NCI-H2227 treated with DMSO at 0.1 percent for 48 hours (cell line): ENCODE results near the gene CCDC124.
A peak's percentile ranks its signal among the peaks of the same experiment; 100 is the strongest.

Experiments used
- DNase-seq: peaks from one replicate; lab custom pipeline; 2025; lab: John Stamatoyannopoulos, UW

CCDC124 gene

GRCh38 chr19:17936379-17936778 is 3.6 kb downstream of the CCDC124 start:
- no peak for DNase-seq

GRCh38 chr19:17937371-17937900 is 4.6 kb downstream of the CCDC124 start:
- no peak for DNase-seq

DNA sequence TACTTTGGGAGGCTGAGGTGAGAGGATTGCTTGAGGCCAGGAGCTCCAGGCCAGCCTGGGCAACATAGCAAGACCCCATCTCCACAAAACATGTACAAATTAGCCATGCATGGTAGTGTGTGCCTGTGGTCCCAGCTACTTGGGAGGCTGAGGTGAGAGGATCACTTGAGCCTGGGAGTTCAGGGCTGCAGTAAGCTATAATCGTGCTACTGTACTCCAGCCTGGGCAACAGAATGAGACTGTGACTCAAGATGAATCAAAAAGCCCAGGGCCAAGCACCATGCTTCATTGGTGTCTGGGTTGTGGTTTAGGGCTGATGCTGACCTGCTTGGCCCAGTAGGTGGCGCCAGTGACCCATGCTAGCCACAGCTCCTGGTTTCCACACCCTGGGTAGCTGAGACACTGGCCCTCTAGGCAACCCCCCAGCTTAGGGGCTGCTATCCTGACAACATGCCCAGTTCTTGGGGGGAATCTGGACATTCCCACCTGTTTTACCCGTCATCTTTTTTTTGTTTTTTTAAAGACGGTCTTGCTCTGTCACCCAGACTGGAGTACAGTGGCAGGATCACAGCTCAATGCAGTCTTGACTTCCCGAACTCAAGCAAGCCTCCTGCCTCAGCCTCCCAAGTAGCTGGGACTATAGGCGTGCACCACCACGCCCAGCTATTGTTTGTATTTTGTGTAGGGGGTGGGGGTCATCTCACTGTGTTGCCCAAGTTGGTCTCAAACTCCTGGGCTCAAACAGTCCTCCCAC is 5.5 kb downstream of the CCDC124 start:
- DNase-seq = peak; percentile 35

- DNase-seq = no peak
Measured at GRCh38 chr19:17942181-17942580, 9.4 kb downstream of the CCDC124 start.

- no peak for DNase-seq
Measured at GRCh38 chr19:17942582-17943273, 9.9 kb downstream of the CCDC124 start.

DNA sequence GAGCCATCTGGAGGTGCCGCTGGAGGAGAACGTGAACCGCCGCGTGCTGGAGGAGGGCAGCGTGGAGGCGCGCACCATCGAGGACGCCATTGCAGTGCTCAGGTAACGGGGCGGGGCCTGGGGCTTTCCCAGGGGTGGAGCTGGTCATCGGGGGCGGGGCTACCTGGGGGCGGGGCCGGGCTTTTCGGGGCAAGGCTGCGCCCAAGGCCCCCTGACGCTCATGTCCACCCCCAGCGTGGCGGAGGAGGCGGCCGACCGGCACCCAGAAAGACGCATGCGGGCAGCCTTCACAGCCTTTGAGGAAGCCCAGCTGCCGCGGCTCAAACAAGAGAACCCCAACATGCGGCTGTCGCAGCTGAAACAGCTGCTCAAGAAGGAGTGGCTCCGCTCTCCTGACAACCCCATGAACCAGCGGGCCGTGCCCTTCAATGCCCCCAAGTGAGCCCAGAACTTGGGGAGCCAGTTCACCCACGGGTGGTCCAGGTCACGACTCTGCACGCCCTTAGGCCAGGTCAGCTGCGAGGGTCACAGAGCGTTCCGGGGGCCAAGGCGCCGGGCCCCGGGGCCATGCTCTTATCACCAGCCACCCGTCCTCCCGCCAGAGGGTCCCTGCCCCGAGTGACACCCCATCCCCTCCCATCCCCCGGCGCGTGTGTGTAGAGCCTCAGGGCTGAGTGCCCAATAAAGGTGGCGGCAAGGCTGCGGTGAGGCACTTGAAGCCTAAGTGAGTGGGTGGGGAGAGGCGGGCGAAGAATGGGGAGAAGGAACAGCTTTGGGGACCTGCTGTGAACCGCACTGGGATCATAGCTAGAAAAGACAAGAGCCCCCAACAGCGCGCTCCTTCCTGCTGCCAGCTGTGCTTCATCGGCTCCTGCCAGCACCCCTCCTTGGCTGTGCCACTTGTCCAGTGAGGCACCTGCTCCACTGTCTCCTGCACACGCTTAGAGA is 10.7 kb downstream of the CCDC124 start:
- no peak for DNase-seq

DNA sequence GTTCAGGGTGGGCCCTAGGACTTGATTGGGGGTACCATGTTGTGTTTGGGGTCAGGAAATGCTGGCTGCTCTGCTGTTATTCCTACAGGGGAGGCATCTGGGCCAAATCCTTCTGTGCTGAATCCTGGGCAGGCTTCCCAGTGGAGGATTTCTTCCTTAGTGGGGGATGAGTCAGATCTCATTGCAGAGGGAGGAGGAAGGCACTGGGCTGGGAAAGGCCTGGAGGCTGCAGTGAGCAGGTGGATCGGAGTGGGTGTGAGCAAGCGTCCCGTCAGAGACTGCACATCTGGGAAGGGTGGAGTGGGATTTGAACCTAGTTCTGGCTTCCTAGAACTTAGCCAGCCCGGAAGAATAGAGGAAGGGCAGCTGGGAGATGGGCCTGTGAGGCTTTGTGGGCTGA is 11.5 kb downstream of the CCDC124 start:
- no peak for DNase-seq

GRCh38 chr19:17946965-17947784 is 14.4 kb downstream of the CCDC124 start:
- no peak for DNase-seq

DNA sequence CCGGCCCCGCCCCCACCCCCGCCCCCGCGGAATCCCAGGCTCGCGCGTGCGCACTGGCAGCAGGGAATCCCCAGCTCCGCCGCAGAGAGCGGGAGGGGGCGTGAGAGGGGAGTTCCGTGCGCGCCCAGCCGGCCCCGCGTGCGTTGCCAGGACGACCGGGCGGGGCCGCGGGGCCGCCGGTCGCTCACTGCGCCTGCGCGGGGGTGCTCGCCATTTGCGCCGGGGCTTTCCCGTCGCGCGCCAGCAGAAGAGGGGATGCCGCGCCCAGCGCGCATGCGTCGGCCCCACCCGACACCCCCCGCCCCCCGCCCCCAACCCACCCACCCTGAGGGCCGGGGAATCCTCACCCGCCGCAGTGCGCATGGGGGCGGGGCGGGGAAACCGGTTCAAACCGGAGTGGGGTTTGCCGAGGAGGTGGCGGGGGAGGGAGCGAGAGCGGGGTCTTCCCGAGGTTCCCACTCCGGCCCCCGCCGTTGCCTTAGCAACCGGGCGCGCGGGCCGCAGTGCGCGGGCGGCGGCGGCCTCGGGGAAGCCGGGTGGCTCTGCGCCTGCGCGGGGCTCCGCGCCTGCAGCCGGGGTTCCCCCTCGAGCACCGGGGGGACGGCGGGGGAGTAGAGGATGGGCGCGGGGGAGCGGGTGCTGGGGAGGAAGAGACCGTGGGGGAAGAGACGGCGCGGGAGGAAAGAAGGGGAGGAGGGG is 15.1 kb downstream of the CCDC124 start:
- DNase-seq = peak; percentile 97

DNA sequence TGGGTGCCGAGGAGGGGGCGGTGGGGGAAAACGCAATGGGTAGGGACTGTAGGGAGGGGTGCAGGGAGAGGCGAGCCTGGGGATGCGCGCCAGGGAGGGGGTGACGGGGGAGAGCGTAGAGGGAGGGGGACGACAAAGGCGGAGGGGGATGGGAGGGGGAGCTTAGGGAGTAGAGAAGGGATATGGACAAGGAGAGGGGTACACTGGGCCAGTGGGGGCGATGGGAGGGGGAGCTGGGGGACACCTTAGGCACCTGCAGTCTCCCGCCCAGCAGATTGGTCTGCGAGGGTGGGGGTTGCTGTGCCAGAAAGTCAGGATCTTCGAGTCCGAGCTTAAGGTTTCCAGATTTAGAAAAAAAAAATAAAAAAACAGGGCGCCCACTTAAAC is 15.7 kb downstream of the CCDC124 start:
- DNase-seq = no peak

DNA sequence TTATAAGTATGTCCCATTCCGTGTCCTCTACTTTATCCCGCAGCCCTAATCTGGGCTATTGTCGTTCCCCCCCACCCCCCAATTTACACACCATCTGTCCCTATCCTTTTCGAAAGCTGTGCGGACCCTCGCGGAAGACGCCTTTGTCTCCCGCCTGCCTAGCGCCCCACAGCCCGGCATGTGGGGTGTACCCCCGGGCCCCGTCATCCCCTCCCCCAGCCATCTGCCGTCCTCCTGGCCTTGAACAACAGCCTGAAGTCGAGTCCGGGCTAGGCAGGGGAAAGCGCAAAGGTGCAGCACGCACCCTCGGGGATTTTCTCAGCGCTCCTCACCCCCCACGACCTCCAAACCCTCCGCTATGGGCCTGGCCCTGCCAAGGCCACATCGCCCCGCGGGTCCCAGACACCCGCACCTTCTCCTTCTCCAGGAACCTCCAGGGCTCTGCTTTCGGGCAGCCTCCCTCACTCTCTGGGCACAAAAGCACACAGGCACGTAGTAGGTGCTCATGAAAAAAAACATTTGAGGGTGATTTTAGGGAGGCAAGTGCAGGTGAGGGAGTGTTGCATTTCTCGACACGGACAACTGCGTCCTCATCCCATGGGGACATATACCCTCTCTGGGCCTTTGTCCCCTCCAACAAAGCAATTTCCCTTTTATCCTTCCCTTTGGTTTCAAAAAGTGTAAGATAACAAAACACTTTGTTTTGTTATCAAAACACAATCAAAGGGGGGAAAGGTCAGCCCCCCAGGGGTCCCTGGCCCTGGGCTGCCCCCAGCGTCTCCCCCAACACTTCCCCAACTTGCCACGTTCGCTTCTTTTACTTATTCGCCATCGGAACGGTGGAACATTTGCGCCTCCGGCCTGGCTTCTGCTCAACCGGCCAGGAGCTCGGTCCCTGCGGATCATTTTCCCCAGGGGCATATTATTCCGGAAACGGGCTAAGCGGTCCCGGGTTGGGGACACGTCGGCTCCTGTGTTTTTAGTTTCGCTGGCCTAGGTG is 16.4 kb downstream of the CCDC124 start:
- DNase-seq = no peak

DNA sequence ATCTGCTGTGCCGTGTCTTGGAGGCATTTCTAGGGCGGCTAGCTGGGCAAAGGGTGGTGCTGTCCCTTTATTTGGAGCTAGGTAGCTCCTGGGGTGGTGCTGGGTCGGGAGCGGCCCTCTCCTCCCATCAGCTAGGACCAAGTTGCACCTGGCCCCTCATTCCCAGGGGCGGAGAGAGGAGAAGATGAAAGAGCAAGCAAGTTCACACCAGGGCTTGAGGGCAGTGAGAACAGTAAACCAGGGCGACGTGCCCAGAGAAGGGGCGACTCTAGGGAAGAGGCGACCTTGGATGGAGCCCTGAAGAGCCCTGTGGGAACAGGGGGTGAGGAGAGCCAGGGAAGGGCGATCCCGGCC is 17.1 kb downstream of the CCDC124 start:
- DNase-seq = no peak

DNA sequence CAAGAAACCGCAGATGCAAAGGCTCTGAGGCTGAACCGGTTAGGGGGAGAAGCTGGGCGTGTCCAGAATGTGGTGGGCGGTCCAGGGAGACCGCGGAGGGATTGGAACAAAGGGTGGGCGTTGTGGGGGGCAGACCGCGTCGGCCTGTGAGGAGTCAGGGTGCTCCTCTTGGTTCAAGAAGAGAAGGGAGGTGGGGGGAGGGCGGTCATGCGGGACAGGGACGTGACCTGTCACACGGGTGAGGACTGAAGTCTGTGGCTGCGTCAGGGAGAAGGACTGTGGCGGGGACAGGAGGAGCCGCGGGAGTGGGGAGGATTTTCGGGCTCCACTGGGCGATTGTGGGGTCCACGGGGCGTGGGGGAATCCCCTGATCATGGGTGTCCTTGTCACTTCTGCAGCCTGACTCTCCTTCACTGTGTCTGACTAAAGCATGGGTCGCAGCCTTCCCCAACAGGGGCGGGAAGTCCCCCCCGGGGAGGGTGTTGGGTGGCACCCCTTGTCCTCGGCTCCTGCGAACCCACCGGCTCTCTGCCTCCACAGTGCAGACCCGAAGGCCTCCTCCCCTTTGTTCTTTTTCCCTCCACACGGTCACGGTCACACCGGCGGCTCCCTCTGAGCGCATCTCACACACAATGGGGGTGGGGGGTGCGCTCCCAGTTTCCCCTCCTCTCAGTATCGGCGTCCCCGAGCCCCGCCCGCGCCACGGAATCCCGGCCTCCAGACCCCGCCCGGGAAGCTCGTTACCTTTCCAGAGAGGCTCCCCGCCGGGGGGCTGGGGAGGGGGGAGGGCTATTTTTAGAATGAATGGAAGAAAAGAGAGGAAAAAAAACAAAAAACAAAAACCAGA is 17.7 kb downstream of the CCDC124 start:
- no peak for DNase-seq

GRCh38 chr19:17951157-17951989 is 18.6 kb downstream of the CCDC124 start:
- DNase-seq = no peak

DNA sequence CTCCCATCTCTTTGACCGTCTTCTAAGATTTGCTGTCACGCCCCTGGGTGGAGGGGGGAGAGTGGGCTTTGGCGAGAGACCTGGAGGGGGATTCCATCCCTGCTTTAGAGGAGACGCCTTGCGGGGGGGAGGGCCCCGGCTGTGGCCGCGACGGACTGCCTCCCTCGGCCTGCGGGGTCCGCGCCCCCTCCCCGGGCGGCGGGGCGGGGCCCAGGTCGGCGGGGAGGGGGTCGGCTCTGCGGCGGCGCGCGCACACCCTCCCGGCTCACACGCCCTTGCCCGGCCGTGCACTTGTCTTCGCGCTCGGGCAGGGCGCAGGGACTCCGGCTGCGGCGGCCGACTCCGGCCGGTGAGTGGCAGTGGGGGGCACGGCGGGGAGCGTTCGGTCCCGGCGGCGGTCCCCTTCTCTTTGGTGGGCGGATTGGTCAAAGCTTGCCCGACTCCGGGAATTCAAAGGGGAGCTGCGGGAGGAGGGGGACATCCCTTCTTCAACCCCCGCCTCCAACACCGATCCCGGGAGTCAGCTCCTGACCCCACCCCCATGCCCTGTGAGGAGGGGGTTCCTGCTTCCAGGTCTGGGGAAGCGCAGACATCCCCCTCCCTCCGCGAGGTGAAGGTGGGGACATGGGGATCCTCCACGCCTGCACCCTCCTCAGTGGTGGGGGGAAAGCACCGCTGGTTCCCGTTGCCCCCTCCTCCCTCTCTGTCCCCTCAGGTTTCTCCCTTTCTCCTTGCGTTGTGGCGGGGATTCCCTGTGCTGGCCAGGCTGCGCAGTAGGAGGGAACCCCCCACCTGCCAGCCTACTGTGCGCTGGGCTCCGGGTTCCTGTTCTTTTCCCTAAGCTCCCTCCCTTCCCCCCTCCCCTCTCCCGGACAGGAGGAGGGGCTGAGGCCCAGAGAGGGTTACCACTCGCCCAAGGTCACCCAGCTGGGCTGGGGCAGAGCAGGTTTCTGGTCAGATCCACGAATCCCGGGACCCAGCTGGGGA is 19.5 kb downstream of the CCDC124 start:
- DNase-seq = no peak

GRCh38 chr19:17953316-17953801 is 20.5 kb downstream of the CCDC124 start:
- no peak for DNase-seq
